GM21529 (cell line): Measurements from ENCODE around the gene PKP4.

ENCODE experiments used
- ATAC-seq: cut with Tn5 transposase; IDR thresholded peaks from one replicate; pipeline ENCODE4 v1.9.1; 2021; ENCODE audit not compliant: unreplicated experiment

The PKP4 gene

GRCh38 chr2:158730621-158731140, 273.9 kb downstream of the PKP4 start:
- no peak for ATAC-seq

- no peak for ATAC-seq
These were observed 274.6 kb downstream of the PKP4 start for GRCh38 chr2:158731386-158731785.
